Measurements from ENCODE around the gene FGF1.

- TF ChIP-seq, protein P1, sequence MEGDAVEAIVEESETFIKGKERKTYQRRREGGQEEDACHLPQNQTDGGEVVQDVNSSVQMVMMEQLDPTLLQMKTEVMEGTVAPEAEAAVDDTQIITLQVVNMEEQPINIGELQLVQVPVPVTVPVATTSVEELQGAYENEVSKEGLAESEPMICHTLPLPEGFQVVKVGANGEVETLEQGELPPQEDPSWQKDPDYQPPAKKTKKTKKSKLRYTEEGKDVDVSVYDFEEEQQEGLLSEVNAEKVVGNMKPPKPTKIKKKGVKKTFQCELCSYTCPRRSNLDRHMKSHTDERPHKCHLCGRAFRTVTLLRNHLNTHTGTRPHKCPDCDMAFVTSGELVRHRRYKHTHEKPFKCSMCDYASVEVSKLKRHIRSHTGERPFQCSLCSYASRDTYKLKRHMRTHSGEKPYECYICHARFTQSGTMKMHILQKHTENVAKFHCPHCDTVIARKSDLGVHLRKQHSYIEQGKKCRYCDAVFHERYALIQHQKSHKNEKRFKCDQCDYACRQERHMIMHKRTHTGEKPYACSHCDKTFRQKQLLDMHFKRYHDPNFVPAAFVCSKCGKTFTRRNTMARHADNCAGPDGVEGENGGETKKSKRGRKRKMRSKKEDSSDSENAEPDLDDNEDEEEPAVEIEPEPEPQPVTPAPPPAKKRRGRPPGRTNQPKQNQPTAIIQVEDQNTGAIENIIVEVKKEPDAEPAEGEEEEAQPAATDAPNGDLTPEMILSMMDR (IDR thresholded peaks at IDR 0.05) = peak; percentile 96 to 98 (median 97)
- TF ChIP-seq POLR2A (IDR thresholded peaks at IDR 0.05) = no peak
These were observed 13.4 kb upstream of the FGF1 start for GRCh38 chr5:142699184-142699720.

Data from breast epithelium (tissue), 3 donors.